Measurements from ENCODE around the gene RBM6.

Gene RBM6

GRCh38 chr3:49911124-49911420 is 28.9 kb upstream of the RBM6 start:
- Histone ChIP-seq H3K27ac (ENCODE audit: low read length) (no peak overlapping the region), H3K36me3 (replicated peaks; ENCODE audit: insufficient read depth, low read length) (no peaks in the 10 kb centered on the region), H3K4me2 (ENCODE audit: low read depth, low read length) (no peak overlapping the region), H3K79me2 (ENCODE audit: low read length) (no peaks in the 10 kb centered on the region), H3F3A (ENCODE audit: insufficient read depth, low read length) (no peaks in the 10 kb centered on the region), H3K9me2 (replicated peaks; ENCODE audit: insufficient read depth, low read length) (no peaks in the 10 kb centered on the region), H3K9ac (ENCODE audit: low read length) (no peak overlapping the region), H3K4me1 (ENCODE audit: low read length) (peaks cover 6% of the 10 kb centered on the region), H3K9me3 (replicated peaks; ENCODE audit: insufficient read depth, low read length) (no peaks in the 10 kb centered on the region), H4K20me1 (ENCODE audit: insufficient read depth, low read length) (no peaks in the 10 kb centered on the region), H3K27me3 (replicated peaks; ENCODE audit: insufficient read depth, low read length) (no peaks in the 10 kb centered on the region), H3K4me3 (ENCODE audit: low read length) (no peak overlapping the region), H2AFZ (ENCODE audit: low read length) (no peak overlapping the region)
- TF ChIP-seq EZH2 (optimal IDR thresholded peaks at IDR 0.05; ENCODE audit: low read depth, low read length) (no peak), EZH2phosphoT487 (IDR thresholded peaks at IDR 0.05; ENCODE audit: low read length) (no peak), CTCF (IDR thresholded peaks at IDR 0.05; ENCODE audit: low read length) (no peak)
- DNase-seq, result no peak

GRCh38 chr3:49911611-49912010 is 28.3 kb upstream of the RBM6 start:
- Histone ChIP-seq H3F3A (ENCODE audit: insufficient read depth, low read length) (no peaks in the 10 kb centered on the region), H3K4me3 (ENCODE audit: low read length) (no peak overlapping the region), H3K36me3 (replicated peaks; ENCODE audit: insufficient read depth, low read length) (no peaks in the 10 kb centered on the region), H3K9me2 (replicated peaks; ENCODE audit: insufficient read depth, low read length) (no peaks in the 10 kb centered on the region), H3K27ac (ENCODE audit: low read length) (no peak overlapping the region), H3K79me2 (ENCODE audit: low read length) (no peaks in the 10 kb centered on the region; the same call in 1 of the 2 replicates), H3K9me3 (replicated peaks; ENCODE audit: insufficient read depth, low read length) (no peaks in the 10 kb centered on the region), H4K20me1 (ENCODE audit: insufficient read depth, low read length) (no peaks in the 10 kb centered on the region), H3K4me2 (ENCODE audit: low read depth, low read length) (no peak overlapping the region), H3K27me3 (replicated peaks; ENCODE audit: insufficient read depth, low read length) (no peaks in the 10 kb centered on the region), H3K4me1 (ENCODE audit: low read length) (peaks cover under 1% of the 10 kb centered on the region; the same call in 1 of the 2 replicates), H2AFZ (ENCODE audit: low read length) (no peak overlapping the region), H3K9ac (ENCODE audit: low read length) (no peak overlapping the region)
- TF ChIP-seq CTCF (IDR thresholded peaks at IDR 0.05; ENCODE audit: low read length) (no peak), EZH2phosphoT487 (IDR thresholded peaks at IDR 0.05; ENCODE audit: low read length) (no peak), EZH2 (optimal IDR thresholded peaks at IDR 0.05; ENCODE audit: low read depth, low read length) (no peak)
- no peak for DNase-seq

- Histone ChIP-seq H3K36me3 (replicated peaks; ENCODE audit: insufficient read depth, low read length) (no peaks in the 10 kb centered on the region), H3K9me2 (replicated peaks; ENCODE audit: insufficient read depth, low read length) (no peaks in the 10 kb centered on the region), H3K27me3 (replicated peaks; ENCODE audit: insufficient read depth, low read length) (no peaks in the 10 kb centered on the region), H3K27ac (ENCODE audit: low read length) (no peak overlapping the region), H3K4me1 (ENCODE audit: low read length) (no peaks in the 10 kb centered on the region), H2AFZ (ENCODE audit: low read length) (no peak overlapping the region), H3K79me2 (ENCODE audit: low read length) (no peaks in the 10 kb centered on the region; the same call in 1 of the 2 replicates), H3F3A (ENCODE audit: insufficient read depth, low read length) (no peaks in the 10 kb centered on the region), H3K4me2 (ENCODE audit: low read depth, low read length) (no peak overlapping the region), H4K20me1 (ENCODE audit: insufficient read depth, low read length) (no peaks in the 10 kb centered on the region), H3K9me3 (replicated peaks; ENCODE audit: insufficient read depth, low read length) (no peaks in the 10 kb centered on the region), H3K9ac (ENCODE audit: low read length) (no peak overlapping the region), H3K4me3 (ENCODE audit: low read length) (no peak overlapping the region)
- no peak for DNase-seq
- TF ChIP-seq CTCF (IDR thresholded peaks at IDR 0.05; ENCODE audit: low read length) (no peak), EZH2phosphoT487 (IDR thresholded peaks at IDR 0.05; ENCODE audit: low read length) (no peak), EZH2 (optimal IDR thresholded peaks at IDR 0.05; ENCODE audit: low read depth, low read length) (no peak)
Observed at GRCh38 chr3:49912881-49913281, 27.1 kb upstream of the RBM6 start.
